ENCODE measurements around the gene TPX2.

TPX2 gene

GRCh38 chr20:31694842-31695593, 44.1 kb upstream of the TPX2 start:
- TF ChIP-seq CTCF (IDR thresholded peaks at IDR 0.05) (no peak), ZFX (IDR thresholded peaks at IDR 0.05; ENCODE audit: borderline replicate concordance) (no peak)
- no peak overlapping the region for H3K27ac ChIP-seq

DNA sequence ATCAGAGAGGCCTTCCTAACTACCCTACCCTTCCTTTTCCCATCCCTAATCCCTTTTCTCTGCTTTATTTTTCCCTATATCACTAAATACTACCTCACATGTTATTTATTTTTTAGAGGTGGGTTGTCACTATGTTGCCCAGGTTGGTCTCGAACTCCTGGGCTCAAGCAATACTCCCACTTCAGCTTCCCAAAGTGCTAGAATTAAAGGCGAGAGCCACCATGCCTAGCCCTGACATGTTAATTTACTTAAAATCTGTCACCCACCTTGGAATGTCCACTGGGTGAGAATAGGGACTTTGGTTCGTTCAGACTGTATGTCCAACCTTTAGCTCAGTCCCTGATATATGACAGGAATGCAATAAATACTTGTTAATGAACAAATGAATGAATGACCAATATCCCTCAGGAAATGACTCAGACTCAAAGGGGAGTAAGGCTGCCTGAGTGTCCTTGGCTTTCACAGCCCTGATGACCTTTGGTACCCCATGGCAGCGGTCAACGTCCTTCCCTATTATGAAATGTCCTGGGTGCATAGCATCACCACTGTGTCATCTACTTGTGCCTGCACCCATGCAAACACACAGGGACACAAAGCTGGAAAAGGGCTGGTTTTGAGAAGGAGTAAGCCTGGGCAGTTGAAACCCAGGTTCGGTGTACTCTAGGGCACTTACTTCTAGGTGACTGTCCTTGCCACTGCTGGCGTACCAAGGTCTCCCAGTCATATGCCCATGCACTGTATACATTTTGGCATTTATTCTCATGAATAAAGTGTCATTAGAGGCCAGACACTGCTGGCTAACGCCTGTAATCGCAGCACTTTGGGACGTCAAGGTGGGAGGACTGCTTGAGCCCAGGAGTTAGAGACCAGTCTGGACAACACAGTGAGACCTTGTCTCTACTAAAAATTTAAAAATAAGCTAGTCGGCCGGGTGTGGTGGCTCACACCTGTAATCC, 43.0 kb upstream of the TPX2 start:
- TF ChIP-seq ZFX (IDR thresholded peaks at IDR 0.05; ENCODE audit: borderline replicate concordance) (no peak), CTCF (IDR thresholded peaks at IDR 0.05) (no peak)
- no peak overlapping the region for H3K27ac ChIP-seq

GRCh38 chr20:31698243-31698802, 40.8 kb upstream of the TPX2 start:
- H3K27ac ChIP-seq = no peak overlapping the region
- TF ChIP-seq CTCF (IDR thresholded peaks at IDR 0.05) (no peak), ZFX (IDR thresholded peaks at IDR 0.05; ENCODE audit: borderline replicate concordance) (no peak)

DNA sequence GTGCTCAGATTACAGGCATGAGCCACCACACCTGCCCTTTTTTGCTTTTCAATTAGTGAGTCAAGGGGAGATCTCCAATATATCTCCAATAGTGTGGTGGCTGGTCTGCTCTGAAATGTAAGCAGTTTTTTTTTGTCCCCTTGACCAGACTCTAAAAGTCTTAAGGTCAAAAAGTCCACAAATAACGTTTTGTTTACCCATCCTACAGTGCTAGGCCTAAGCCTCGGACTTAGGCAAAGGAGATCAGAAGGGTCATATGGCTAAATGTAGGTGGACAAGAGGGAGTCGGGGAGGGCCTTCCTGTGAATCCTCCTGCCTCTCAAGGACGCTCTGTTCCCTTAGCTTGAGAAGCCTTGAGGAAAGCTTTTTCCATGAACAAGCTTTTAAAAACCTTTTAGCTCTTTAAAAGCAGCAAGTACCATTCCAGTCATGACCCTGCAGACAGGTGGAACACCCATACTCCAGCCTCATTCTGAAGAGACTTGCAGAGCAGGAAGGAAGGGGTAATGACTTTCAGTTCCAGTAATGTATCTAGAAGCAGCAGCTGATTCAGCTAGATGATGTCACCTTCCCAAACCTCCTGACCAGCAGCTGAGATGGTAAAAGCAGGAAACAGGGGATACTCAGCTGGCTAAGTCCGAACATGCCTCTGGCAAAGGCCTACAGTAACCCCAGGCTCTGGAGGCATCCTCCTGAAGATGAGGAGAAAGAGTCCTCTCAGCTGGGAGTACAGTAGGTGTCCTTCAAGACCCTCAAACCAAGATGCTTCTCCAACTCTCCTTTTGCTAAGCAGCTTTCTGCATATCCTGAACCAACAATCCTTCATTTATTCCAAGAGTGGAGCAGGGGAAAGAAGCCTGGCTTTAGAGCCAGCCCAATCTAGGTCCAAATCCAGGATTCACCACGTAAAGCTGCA, 40.0 kb upstream of the TPX2 start:
- H3K27ac ChIP-seq = no peak overlapping the region
- TF ChIP-seq CTCF (IDR thresholded peaks at IDR 0.05) (no peak), ZFX (IDR thresholded peaks at IDR 0.05; ENCODE audit: borderline replicate concordance) (no peak)

DNA sequence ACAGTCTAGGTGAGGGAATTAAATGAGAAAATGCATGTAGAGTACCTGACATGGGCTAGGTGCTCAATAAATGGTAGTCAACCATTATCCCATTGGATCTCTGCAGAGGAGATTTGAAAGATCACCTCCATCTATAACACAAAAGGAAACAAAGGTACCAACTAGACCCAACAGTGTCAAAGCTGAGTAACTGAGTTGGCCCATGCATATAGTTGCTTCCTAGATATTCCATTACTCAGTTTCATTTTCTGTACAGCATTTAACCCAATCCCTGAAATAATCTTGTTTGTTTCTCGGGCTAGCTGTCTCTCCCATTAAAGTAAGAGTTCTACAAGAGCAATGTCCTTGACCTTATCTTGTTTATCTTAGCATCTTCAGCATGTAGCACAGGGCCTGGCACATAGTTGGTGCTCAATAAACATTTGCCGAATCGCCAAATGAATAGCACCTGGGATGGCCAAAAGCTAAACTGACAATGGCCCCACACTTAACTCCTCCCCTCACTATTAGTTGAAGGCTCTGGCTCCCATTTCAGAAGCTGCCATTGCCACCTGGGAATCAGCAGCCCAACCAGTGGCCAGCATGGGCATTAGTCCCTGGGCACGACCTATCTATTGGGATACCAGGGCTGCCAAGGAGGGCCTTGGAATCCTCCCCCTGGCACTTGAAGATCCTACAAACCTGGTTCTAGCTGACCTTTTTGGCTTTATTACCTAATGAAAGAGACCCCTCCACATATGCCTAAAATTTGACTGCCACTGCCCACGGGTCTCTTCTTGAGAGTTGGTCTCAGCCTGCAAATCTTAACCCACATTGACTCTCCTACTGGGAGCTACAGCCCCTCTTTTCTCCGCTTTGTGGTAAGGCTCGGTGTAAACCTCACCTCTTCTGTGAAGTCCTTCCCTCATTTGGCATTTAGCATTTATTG, 39.0 kb upstream of the TPX2 start:
- no peak overlapping the region for H3K27ac ChIP-seq
- TF ChIP-seq ZFX (IDR thresholded peaks at IDR 0.05; ENCODE audit: borderline replicate concordance) = no peak
- no peak for TF ChIP-seq CTCF (IDR thresholded peaks at IDR 0.05)

DNA sequence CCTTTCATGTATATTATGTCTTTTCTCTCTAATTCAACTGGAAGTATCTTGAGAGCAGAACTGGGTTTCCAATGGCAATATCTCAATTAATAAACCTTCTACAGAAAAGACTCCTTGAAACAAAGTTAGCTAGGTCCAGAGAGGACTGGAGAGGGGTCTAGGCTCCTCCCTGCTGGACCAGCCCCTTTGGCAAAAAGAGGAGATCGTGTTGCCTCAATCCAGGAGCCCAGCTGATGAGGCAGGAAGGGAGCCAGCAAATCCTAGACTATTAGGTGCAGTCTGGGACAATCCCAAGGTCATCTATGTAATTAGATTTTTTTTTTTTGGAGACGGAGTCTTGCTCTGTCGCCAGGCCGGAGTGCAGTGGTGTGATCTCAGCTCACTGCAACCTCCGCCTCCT, 38.3 kb upstream of the TPX2 start:
- H3K27ac ChIP-seq = no peak overlapping the region
- no peak for TF ChIP-seq CTCF (IDR thresholded peaks at IDR 0.05)
- TF ChIP-seq ZFX (IDR thresholded peaks at IDR 0.05; ENCODE audit: borderline replicate concordance) = no peak
